ENCODE data around the gene BAK1. TPM values are rescaled to one million over a fixed set of nuclear protein-coding genes. Genes with fewer than 3 reads are reported as not detected.

Gene BAK1
- total RNA-seq, 1 experiment from 2014 or later = 31.5 TPM

- in situ Hi-C loops (cut with HindIII; ENCODE audit: low pct_unique_long_range_greater_than_20kb, low sequenced_read_pairs) = no loop called here
- peaks cover 32% of the 10 kb centered on the region for H3K4me1 ChIP-seq (ENCODE audit: control insufficient read depth, insufficient read depth, low read length)
- DNase-seq (ENCODE audit: low read depth, low spot score) (no peak), ATAC-seq (peak; percentile 54)
- BruUV-seq (replicated peaks) = no TSS peak
- POLR2A ChIA-PET = interaction anchor here (0.6 kb wide), 1 partner anchor 30 kb away, joined by 7 read pairs; no protein-coding TSS in a partner anchor
- no peak for TF ChIP-seq POLR2AphosphoS5 (IDR thresholded peaks at IDR 0.05; ENCODE audit: low read depth, low read length)
- no peak for TF ChIP-seq REST (IDR thresholded peaks at IDR 0.05; ENCODE audit: insufficient read depth in 1 of 2, low read depth in 2 of 2, low read length in 1 of 2)
- TF ChIP-seq CTCF (IDR thresholded peaks at IDR 0.05) = no peak
- TF ChIP-seq TCF7L2 (IDR thresholded peaks at IDR 0.05; ENCODE audit: low read depth, low read length) = no peak
- no peak for TF ChIP-seq SIN3A (IDR thresholded peaks at IDR 0.05; ENCODE audit: borderline replicate concordance, insufficient read depth, low read depth, low read length)
- CTCF ChIA-PET = interaction anchor here (0.6 to 1.0 kb wide), 3 partner anchors 11 to 456 kb away, joined by 3 to 8 read pairs (median 4); no protein-coding TSS in a partner anchor
- no peaks in the 10 kb centered on the region for H3K27me3 ChIP-seq (ENCODE audit: control insufficient read depth, insufficient read depth, low read length)
- intact Hi-C loops (cut with micrococcal nuclease; ENCODE audit: unreplicated experiment) = loop anchor here (5.0 kb wide), 1 partner anchor 35 kb away; no protein-coding TSS in a partner anchor
- no peaks in the 10 kb centered on the region for H3K9me3 ChIP-seq (ENCODE audit: control insufficient read depth, insufficient read depth, low read depth, low read length)
- no peaks in the 10 kb centered on the region; the same call in 1 of the 2 replicates for H3K36me3 ChIP-seq (ENCODE audit: control insufficient read depth, insufficient read depth, low read length)
- peak overlapping the region; percentile 82 to 87 for H3K4me3 ChIP-seq (ENCODE audit: low read depth in 2 of 2, low read length in 2 of 2)
- peak overlapping the region; percentile 87 for H3K27ac ChIP-seq (ENCODE audit: low read length)
Observed at GRCh38 chr6:33621711-33622388, 41.8 kb upstream of the BAK1 start.

- Histone ChIP-seq H3K4me1 (ENCODE audit: control insufficient read depth, insufficient read depth, low read length) (peaks cover 32% of the 10 kb centered on the region), H3K36me3 (ENCODE audit: control insufficient read depth, insufficient read depth, low read length) (no peaks in the 10 kb centered on the region; the same call in 1 of the 2 replicates), H3K27ac (ENCODE audit: low read length) (peak within 1 kb of the TSS; percentile 87), H3K9me3 (ENCODE audit: control insufficient read depth, insufficient read depth, low read depth, low read length) (no peaks in the 10 kb centered on the region), H3K27me3 (ENCODE audit: control insufficient read depth, insufficient read depth, low read length) (no peaks in the 10 kb centered on the region), H3K4me3 (ENCODE audit: low read depth in 2 of 2, low read length in 2 of 2) (peak within 1 kb of the TSS; percentile 82 to 87)
- in situ Hi-C loops (cut with HindIII; ENCODE audit: low pct_unique_long_range_greater_than_20kb, low sequenced_read_pairs) = no loop called here
- DNase-seq (ENCODE audit: low read depth, low spot score) (no peak), ATAC-seq (peak; percentile 76)
- TF ChIP-seq REST (IDR thresholded peaks at IDR 0.05; ENCODE audit: insufficient read depth in 1 of 2, low read depth in 2 of 2, low read length in 1 of 2) (no peak), SIN3A (IDR thresholded peaks at IDR 0.05; ENCODE audit: borderline replicate concordance, insufficient read depth, low read depth, low read length) (peak; percentile 44; the same call in 1 of the 2 replicates)
- ChIA-PET CTCF (interaction anchor here (0.6 to 1.0 kb wide), 3 partner anchors 11 to 990 kb away, joined by 4 to 8 read pairs (median 8); no protein-coding TSS in a partner anchor), POLR2A (interaction anchor here (0.6 to 1.4 kb wide), 5 partner anchors 22 to 1358 kb away, joined by 3 to 7 read pairs (median 5); no protein-coding TSS in a partner anchor)
- no TSS peak for BruUV-seq (replicated peaks)
- intact Hi-C loops (cut with micrococcal nuclease; ENCODE audit: unreplicated experiment) = loop anchor here (5.0 kb wide), 1 partner anchor 34 kb away; no protein-coding TSS in a partner anchor
Observed at GRCh38 chr6:33620856-33621710, 41.0 kb upstream of the BAK1 start, which contains the start of gene ITPR3. TSS of gene ITPR3 (plus strand) at chr6:33621322. CDS start at chr6:33621603, 281 bp downstream.
